OCI-LY3 (cell line): ENCODE results near the gene IL11.

Source experiments
- CTCF ChIP-seq: fragments of 200-600, 300-600 bp; sonication (generic); IDR thresholded peaks from 2 replicates; pipeline ENCODE4 v1.5.1; 2014; ENCODE audit warnings: antibody characterized with exemption, low read length, low read depth
- EZH2phosphoT487 ChIP-seq: fragments of 200-600 bp; shearing (Covaris generic); IDR thresholded peaks from 2 replicates; pipeline ENCODE4 v1.6.1; 2018; ENCODE audit warnings: antibody characterized with exemption, mixed run types, low read depth

- TF ChIP-seq CTCF (no peak), EZH2phosphoT487 (no peak)
Observed at GRCh38 chr19:55339889-55340783, 30.1 kb downstream of the IL11 start.
